SK-N-MC (cell line): ENCODE results near the gene ELP2.

ENCODE experiments used
- EZH2 ChIP-seq: fragments of 200-600 bp; sonication (generic); IDR thresholded peaks from one replicate; pipeline ENCODE4 v1.6.1; 2017; ENCODE audit warnings: antibody characterized with exemption
- FOXP2 ChIP-seq: optimal IDR thresholded peaks from 2 replicates; pipeline ENCODE3; 2011; ENCODE audit warnings: mild to moderate bottlenecking, moderate library complexity; ENCODE audit not compliant: insufficient read depth; ENCODE audit errors: extremely low read length, control extremely low read depth

DNA sequence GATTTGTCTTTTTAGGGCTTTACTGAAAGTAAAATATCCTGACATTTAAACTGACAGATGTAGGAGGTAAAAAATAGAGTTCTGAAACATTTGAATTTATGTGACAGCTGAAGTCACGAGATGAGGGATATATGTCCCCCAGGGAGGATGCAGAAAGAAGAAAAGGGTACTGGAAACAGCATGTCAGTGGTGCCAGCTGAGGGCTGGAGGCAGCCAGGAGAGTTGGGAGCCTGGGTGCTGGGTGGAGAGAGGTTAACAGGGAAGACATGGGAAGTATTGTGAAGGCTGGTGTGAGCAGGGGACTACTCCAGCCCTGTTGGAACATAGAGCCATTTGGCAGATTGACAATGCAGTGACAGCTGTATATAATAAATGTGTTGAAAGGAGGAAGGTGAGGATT is 45.8 kb downstream of the ELP2 start:
- TF ChIP-seq EZH2 (no peak), FOXP2 (no peak)
